SU-DHL-6 (cell line): ENCODE results near the gene TSKU.

ENCODE experiments used
- H2AFZ ChIP-seq: fragments of 200-600 bp; sonication (generic); 2 replicates; pipeline ENCODE4 v1.6.1; 2014; ENCODE audit warnings: low read depth, mild to moderate bottlenecking, moderate library complexity, mixed read lengths, antibody characterized with exemption, low read length; ENCODE audit not compliant: severe bottlenecking
- H3F3A ChIP-seq: fragments of 200-600 bp; shearing (Covaris generic); 2 replicates; pipeline ENCODE4 v1.6.0; 2016; ENCODE audit warnings: antibody characterized with exemption, mild to moderate bottlenecking; ENCODE audit not compliant: insufficient read depth
- H3K27ac ChIP-seq: fragments of 200-600 bp; sonication (generic); 2 replicates; pipeline ENCODE4 v1.5.1; 2016; ENCODE audit warnings: low read depth, mild to moderate bottlenecking, low read length, moderate library complexity, mixed read lengths
- H3K27me3 ChIP-seq: fragments of 200-600 bp; sonication (generic), shearing (Covaris generic); 2 replicates; pipeline ENCODE4 v1.6.0; 2014; ENCODE audit warnings: mild to moderate bottlenecking, low read length
- H3K36me3 ChIP-seq: fragments of 200-600 bp; sonication (generic); 2 replicates; pipeline ENCODE4 v1.6.1; 2014; ENCODE audit warnings: mild to moderate bottlenecking, low read length, mixed read lengths
- H3K4me2 ChIP-seq: fragments of 300-600, 200-600 bp; shearing (Covaris generic), sonication (generic); 2 replicates; pipeline ENCODE4 v1.6.0; 2014; ENCODE audit warnings: low read length, low read depth, mild to moderate bottlenecking; ENCODE audit not compliant: poor library complexity, severe bottlenecking
- H3K4me3 ChIP-seq: fragments of 200-600 bp; sonication (generic); 2 replicates; pipeline ENCODE4 v1.5.1; 2014; ENCODE audit warnings: antibody characterized with exemption, low read length, mild to moderate bottlenecking, mixed read lengths; ENCODE audit not compliant: insufficient read depth, poor library complexity, severe bottlenecking
- H3K79me2 ChIP-seq: fragments of 200-600 bp; sonication (generic); 2 replicates; pipeline ENCODE4 v1.6.1; 2014; ENCODE audit warnings: mild to moderate bottlenecking, low read length, moderate library complexity; ENCODE audit not compliant: insufficient read depth
- H3K9ac ChIP-seq: fragments of 200-600 bp; sonication (generic); 2 replicates; pipeline ENCODE4 v1.7.0; 2014; ENCODE audit warnings: mild to moderate bottlenecking, low read length
- H3K9me2 ChIP-seq: fragments of 200-600 bp; sonication (generic); replicated peaks from 2 replicates; pipeline ENCODE4 v1.6.1; 2014; ENCODE audit warnings: low read length; ENCODE audit not compliant: insufficient read depth
- H3K9me3 ChIP-seq: fragments of 200-600 bp; sonication (generic); 2 replicates; pipeline ENCODE4 v1.6.1; 2014; ENCODE audit warnings: low read length, mixed read lengths; ENCODE audit not compliant: insufficient read depth
- H4K20me1 ChIP-seq: fragments of 200-600 bp; sonication (generic); 2 replicates; pipeline ENCODE4 v1.6.1; 2014; ENCODE audit warnings: low read depth, mild to moderate bottlenecking, antibody characterized with exemption, low read length, moderate library complexity, mixed read lengths
- CTCF ChIP-seq: fragments of 200-600 bp; sonication (generic); IDR thresholded peaks from one replicate; pipeline ENCODE4 v1.5.1; 2017; ENCODE audit warnings: antibody characterized with exemption, mild to moderate bottlenecking, low read length, moderate library complexity; ENCODE audit not compliant: insufficient read depth, poor library complexity, severe bottlenecking
- EZH2phosphoT487 ChIP-seq: fragments of 200-600 bp; sonication (generic), shearing (Covaris generic); conservative IDR thresholded peaks from 2 replicates; pipeline ENCODE4 v1.6.1; 2018; ENCODE audit warnings: mild to moderate bottlenecking, antibody characterized with exemption, low read length, moderate library complexity, mixed read lengths

The TSKU gene

GRCh38 chr11:76781807-76782530, 1.2 kb upstream of the TSKU start:
- Histone ChIP-seq H3K36me3 (no peaks in the 10 kb centered on the region), H3K9ac (no peak overlapping the region), H3K9me3 (no peaks in the 10 kb centered on the region), H3K27me3 (no peaks in the 10 kb centered on the region), H4K20me1 (no peaks in the 10 kb centered on the region), H3K4me2 (no peak overlapping the region), H3K79me2 (no peaks in the 10 kb centered on the region), H3K9me2 (no peaks in the 10 kb centered on the region), H3K27ac (no peak overlapping the region), H3K4me3 (no peak overlapping the region), H3F3A (no peaks in the 10 kb centered on the region), H2AFZ (no peak overlapping the region)
- TF ChIP-seq CTCF (no peak), EZH2phosphoT487 (no peak)

DNA sequence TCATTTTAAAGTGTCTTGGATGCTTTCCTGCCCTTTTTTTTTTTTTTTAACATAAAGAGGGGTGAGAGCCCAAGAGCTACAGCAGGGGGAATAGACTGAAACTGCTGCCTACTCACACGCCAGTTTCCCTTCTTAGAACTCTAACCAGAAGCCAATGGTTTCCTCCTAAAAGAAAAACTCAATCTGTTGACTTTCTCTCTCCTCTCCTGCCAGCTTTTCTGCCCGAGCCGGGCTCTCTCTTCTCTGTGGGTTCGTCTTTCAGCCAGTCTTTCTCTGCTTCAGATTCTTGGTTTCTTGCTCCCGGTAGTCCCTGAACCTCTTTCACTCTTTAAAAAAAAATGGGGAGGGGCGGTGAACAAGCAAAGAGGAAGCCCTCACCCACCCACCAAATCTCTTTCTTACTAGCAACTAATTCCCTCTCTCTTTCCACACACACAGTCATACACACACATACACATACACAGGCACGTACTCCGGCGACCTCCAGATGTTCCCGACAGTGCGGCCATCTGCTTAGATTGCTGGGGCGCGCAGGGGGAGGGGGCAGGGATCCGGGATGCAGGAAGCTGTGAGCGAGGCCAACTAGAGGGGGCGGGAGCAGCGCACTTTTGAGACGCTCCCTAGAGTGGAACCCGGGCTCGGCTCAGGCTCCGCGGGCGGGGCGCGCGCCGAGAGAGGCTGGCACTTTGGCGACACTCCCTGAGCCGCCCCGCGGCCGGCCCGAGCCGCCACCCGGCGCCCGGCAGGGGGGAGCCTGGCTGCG, 444 bp upstream of the TSKU start:
- Histone ChIP-seq H3K79me2 (no peaks in the 10 kb centered on the region), H3K27me3 (no peaks in the 10 kb centered on the region), H3K36me3 (no peaks in the 10 kb centered on the region), H3K4me3 (no peak overlapping the region), H2AFZ (no peak overlapping the region), H3F3A (no peaks in the 10 kb centered on the region), H4K20me1 (no peaks in the 10 kb centered on the region), H3K27ac (no peak overlapping the region), H3K4me2 (peak overlapping the region; percentile 31), H3K9me3 (no peaks in the 10 kb centered on the region), H3K9ac (peak overlapping the region; percentile 38; the same call in 1 of the 2 replicates), H3K9me2 (no peaks in the 10 kb centered on the region)
- TF ChIP-seq EZH2phosphoT487, result no peak
- no peak for TF ChIP-seq CTCF

DNA sequence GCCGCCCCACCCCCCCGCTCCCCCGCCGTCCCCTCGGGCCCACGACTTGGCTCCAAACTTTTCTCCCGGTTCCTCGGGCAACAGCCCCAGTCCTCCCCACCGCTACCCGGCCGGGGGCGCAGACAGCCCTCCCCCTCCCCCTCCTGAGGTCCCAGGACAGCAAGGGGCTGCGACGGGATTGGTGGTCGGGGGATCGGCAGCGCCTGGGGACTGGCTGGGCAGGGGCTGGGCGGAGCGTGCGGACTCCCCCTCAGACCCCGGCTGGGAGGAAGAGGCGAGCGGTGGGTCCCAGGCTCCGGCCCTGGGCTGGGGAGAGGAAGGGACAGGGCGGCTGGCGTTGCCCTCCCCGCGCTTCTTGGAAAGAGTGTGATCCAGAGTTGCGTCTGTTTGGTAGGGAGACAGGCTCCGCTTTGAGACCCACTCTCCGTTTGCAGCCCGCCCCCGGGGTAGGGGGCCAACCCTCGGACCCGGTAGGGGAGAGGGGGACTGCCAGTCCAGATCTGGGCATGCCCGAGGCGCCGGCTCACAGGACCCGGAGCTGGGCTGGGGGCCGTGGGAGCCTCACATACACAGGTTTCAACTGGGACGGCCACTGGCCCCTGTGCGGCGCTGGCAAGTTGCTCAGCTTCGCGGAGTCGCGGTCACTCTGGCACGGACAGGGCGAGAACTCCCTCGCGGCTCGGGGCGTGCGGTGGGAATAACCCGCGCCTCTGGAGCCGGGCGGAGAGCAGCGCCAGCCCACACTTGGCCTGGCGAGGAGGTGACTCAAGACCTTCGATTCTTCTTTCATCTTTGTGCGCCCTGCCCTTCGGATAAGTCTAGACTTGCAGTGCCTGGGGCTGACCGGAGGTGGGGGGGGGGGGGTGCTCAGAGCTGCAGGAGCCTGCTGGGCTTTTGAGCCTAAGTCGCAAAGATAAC, 999 bp downstream of the TSKU start:
- Histone ChIP-seq H3K4me2 (no peak overlapping the region), H2AFZ (no peak overlapping the region)

More for the DNA sequence above, 999 bp downstream of the TSKU start:
- H3K9ac ChIP-seq, result no peak overlapping the region
- H3K27me3 ChIP-seq, result no peaks in the 10 kb centered on the region
- H4K20me1 ChIP-seq, result no peaks in the 10 kb centered on the region
- H3K9me2 ChIP-seq, result no peaks in the 10 kb centered on the region
- TF ChIP-seq EZH2phosphoT487, result no peak
- no peak for TF ChIP-seq CTCF
- H3K9me3 ChIP-seq, result no peaks in the 10 kb centered on the region
- no peak overlapping the region for H3K4me3 ChIP-seq
- no peak overlapping the region for H3K27ac ChIP-seq
- H3F3A ChIP-seq, result no peaks in the 10 kb centered on the region
- no peaks in the 10 kb centered on the region for H3K36me3 ChIP-seq
- H3K79me2 ChIP-seq, result no peaks in the 10 kb centered on the region
